ENCODE data around the gene ADAT3. TPM values are rescaled to one million over a fixed set of nuclear protein-coding genes. Genes with fewer than 3 reads are reported as not detected.

Gene ADAT3
- total RNA-seq, 3 donors from 2014 or later (not counting 1 experiment from before 2014, with no cell fraction given): 13.0 to 20.9 (median 13.1) TPM

DNA sequence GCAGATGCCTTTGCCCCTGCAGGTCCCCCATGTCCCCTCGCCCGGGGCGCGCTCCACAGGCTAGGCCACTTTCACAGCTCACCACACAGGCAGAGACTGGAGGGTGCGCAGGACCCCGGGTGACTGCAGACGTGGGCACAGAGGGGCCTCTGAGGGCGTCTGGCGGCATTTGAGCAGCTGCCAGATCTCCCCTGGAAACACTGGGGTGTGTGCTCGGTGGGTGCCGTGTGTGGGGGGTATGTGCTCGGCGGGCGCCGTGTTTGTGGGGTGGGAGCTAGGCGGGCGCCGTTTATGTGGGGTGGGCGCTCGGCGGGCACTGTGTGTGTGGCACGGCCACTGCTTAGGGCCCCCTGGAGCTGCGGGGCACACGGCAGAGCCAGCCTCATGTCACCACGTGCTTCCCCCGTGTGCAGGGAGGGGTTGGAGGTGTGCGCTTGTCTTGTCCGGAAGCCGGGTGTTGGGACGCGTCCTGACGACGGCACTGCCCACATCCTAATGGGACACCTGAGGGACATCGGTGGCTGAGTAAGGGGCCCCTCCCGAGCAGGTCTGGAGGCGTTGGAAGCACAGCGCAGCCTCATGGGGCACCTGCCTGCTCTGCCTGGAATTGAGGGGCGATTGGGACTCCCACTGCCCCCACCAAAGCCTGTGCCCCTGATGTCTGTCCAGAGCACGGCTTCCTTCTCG lies 52.5 kb downstream of the ADAT3 start:
- H3K4me1 Mint-ChIP-seq: peaks cover 11 to 41% of the 10 kb centered on the region in 2 donors
- Histone ChIP-seq H3K27me3 (ENCODE audit: control insufficient read depth, insufficient read depth, low read length) (no peaks in the 10 kb centered on the region), H3K27ac (ENCODE audit: low read length) (no peak overlapping the region), H3K36me3 (ENCODE audit: control insufficient read depth, insufficient read depth, low read length) (peaks cover 17% of the 10 kb centered on the region), H3K9me3 (ENCODE audit: control insufficient read depth, insufficient read depth, low read length) (no peaks in the 10 kb centered on the region), H3K4me1 (ENCODE audit: control insufficient read depth, insufficient read depth, low read length) (peaks cover 26% of the 10 kb centered on the region), H3K4me3 (ENCODE audit: low read length) (no peak overlapping the region)
- 85% methylated on average over 40 of the region's 40 CpGs for WGBS (ENCODE audit: insufficient coverage)
- ATAC-seq (peak in 1 of 3 donors; percentile 8), DNase-seq (no peak)
- H3K9me3 Mint-ChIP-seq: no peaks in the 10 kb centered on the region
- no peak overlapping the region for H3K27ac Mint-ChIP-seq
- TF ChIP-seq, protein P1, sequence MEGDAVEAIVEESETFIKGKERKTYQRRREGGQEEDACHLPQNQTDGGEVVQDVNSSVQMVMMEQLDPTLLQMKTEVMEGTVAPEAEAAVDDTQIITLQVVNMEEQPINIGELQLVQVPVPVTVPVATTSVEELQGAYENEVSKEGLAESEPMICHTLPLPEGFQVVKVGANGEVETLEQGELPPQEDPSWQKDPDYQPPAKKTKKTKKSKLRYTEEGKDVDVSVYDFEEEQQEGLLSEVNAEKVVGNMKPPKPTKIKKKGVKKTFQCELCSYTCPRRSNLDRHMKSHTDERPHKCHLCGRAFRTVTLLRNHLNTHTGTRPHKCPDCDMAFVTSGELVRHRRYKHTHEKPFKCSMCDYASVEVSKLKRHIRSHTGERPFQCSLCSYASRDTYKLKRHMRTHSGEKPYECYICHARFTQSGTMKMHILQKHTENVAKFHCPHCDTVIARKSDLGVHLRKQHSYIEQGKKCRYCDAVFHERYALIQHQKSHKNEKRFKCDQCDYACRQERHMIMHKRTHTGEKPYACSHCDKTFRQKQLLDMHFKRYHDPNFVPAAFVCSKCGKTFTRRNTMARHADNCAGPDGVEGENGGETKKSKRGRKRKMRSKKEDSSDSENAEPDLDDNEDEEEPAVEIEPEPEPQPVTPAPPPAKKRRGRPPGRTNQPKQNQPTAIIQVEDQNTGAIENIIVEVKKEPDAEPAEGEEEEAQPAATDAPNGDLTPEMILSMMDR (IDR thresholded peaks at IDR 0.05): no peak
- intact Hi-C loops (cut with micrococcal nuclease): no loop called here
- H3K27me3 Mint-ChIP-seq (ENCODE audit: low read depth in 2 of 2): no peaks in the 10 kb centered on the region
- no peaks in the 10 kb centered on the region for H3K36me3 Mint-ChIP-seq
- no peak overlapping the region for H3K4me3 Mint-ChIP-seq

DNA sequence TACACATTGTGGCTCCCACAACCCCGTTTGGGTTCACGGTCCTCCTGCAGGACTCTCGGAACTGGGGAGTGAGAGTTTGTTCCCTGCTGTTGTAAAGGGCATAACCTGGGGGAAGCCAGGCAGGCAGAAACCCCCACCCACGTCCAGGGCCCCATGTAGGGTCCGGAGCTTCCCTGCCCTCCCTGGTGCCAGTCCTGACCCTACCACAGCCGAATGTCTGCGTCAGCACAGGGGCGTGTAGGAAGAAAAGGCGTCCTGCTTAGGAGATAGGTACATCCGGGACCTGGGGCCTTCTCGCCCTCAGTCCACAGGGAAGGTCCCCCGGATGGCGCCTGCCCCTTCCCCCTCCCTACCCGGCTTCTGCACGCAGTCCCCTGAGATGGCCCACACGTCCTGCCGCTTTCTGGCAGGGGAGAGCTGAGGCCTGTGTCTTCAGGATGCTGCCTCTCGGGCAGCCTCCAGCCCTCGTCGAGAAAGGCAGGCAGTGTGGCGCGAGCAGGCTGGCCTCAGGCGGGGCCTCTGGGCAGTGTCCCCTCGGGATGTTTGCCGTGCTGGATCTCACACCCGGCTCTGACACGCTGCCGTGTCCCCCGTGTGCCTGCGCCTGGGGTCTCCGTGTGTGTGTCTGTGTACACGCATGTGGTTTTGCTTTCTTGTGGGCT lies 54.9 kb downstream of the ADAT3 start:
- H3K9me3 ChIP-seq (ENCODE audit: control insufficient read depth, insufficient read depth, low read length): no peaks in the 10 kb centered on the region
- Mint-ChIP-seq H3K4me3 (peak overlapping the region; percentile 5), H3K36me3 (no peaks in the 10 kb centered on the region), H3K9me3 (no peaks in the 10 kb centered on the region), H3K4me1 (peaks cover 11 to 39% of the 10 kb centered on the region in 2 donors), H3K27ac (peak overlapping the region in 1 of 2 donors; percentile 45), H3K27me3 (ENCODE audit: low read depth in 2 of 2) (no peaks in the 10 kb centered on the region)
- DNase-seq (no peak), ATAC-seq (peak in 1 of 3 donors; percentile 3)
- intact Hi-C loops (cut with micrococcal nuclease): no loop called here
- WGBS (ENCODE audit: insufficient coverage): 92% methylated on average over 32 of the region's 32 CpGs
- no peaks in the 10 kb centered on the region for H3K27me3 ChIP-seq (ENCODE audit: control insufficient read depth, insufficient read depth, low read length)
- no peak overlapping the region for H3K4me3 ChIP-seq (ENCODE audit: low read length)
- TF ChIP-seq, protein P1 (IDR thresholded peaks at IDR 0.05): no peak
- H3K4me1 ChIP-seq (ENCODE audit: control insufficient read depth, insufficient read depth, low read length): peaks cover 21% of the 10 kb centered on the region
- H3K27ac ChIP-seq (ENCODE audit: low read length): no peak overlapping the region
- H3K36me3 ChIP-seq (ENCODE audit: control insufficient read depth, insufficient read depth, low read length): no peaks in the 10 kb centered on the region

DNA sequence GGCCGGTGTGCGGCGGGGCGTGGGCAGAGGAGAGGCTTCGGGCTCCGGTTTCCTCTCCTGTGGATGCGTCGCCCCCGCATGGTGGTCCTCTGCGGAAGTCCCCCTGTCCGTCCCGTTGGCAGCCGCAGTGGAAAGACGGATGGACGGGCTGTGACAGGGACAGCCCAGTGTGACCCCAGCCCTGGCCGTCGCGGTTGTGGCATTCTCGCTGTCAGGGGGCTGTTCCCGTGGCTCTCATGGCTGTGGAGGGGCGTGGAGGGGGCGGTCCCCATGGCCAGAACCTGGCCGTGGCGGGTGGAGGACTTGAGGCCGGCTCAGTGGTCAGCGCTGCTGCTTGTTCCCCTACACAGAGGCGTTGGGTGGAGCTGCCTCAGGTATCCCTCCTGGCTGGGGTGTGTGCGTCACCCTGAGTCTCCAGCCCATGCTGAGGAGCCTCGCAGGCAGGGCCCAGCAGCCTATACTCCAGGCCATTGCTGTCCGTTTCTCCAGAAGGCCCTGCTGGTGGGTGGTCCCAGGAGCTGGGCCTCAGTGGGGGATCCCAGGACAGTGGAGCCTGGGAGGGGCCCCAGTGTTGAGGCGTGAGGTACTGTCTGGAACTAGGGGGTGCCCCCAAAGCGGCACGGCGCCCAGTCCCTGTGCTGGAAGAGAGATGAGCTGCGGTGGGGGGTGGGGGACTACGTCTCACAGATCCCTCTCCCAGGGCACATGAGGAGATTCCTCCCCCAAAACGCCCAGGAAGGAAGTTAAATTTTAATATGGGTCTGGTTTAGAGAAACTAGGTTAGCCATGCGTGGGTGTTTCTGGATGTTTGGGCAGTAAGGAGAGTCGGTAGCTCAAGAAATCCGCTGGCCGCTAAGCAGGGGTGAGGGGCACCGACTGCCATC lies 56.0 kb downstream of the ADAT3 start:
- Mint-ChIP-seq H3K27ac (peak overlapping the region; percentile 56 to 63), H3K36me3 (no peaks in the 10 kb centered on the region), H3K4me3 (no peak overlapping the region), H3K27me3 (ENCODE audit: low read depth in 2 of 2) (no peaks in the 10 kb centered on the region), H3K9me3 (no peaks in the 10 kb centered on the region), H3K4me1 (peaks cover 16 to 42% of the 10 kb centered on the region in 2 donors)
- Histone ChIP-seq H3K36me3 (ENCODE audit: control insufficient read depth, insufficient read depth, low read length) (no peaks in the 10 kb centered on the region), H3K4me1 (ENCODE audit: control insufficient read depth, insufficient read depth, low read length) (peaks cover 24% of the 10 kb centered on the region), H3K9me3 (ENCODE audit: control insufficient read depth, insufficient read depth, low read length) (no peaks in the 10 kb centered on the region), H3K4me3 (ENCODE audit: low read length) (no peak overlapping the region), H3K27me3 (ENCODE audit: control insufficient read depth, insufficient read depth, low read length) (no peaks in the 10 kb centered on the region), H3K27ac (ENCODE audit: low read length) (no peak overlapping the region)
- 87% methylated on average over 42 of the region's 42 CpGs for WGBS (ENCODE audit: insufficient coverage)
- peak in 2 of 3 donors; percentile 12 to 22 for ATAC-seq
- TF ChIP-seq, protein P1 (IDR thresholded peaks at IDR 0.05): no peak
- intact Hi-C loops (cut with micrococcal nuclease): no loop called here
- DNase-seq: no peak
